ENCODE measurements around the gene IFITM2.

Gene IFITM2

GRCh38 chr11:293271-293851 lies 14.3 kb upstream of the IFITM2 start:
- Mint-ChIP-seq H3K4me1 (ENCODE audit: low read depth in 2 of 2) (peaks cover 32 to 34% of the 10 kb centered on the region in 2 donors), H3K4me3 (no peak overlapping the region), H3K27me3 (no peaks in the 10 kb centered on the region), H3K9me3 (no peaks in the 10 kb centered on the region), H3K27ac (no peak overlapping the region), H3K36me3 (ENCODE audit: insufficient read depth) (peaks cover 40% of the 10 kb centered on the region)
- DNase-seq (no peak), ATAC-seq (replicated peaks) (no peak)

GRCh38 chr11:293852-294661 lies 13.6 kb upstream of the IFITM2 start:
- ATAC-seq (replicated peaks) (no peak), DNase-seq (no peak)
- no peaks in the 10 kb centered on the region for H3K27me3 Mint-ChIP-seq
- H3K9me3 Mint-ChIP-seq: no peaks in the 10 kb centered on the region
- H3K4me3 Mint-ChIP-seq: no peak overlapping the region
- peaks cover 40% of the 10 kb centered on the region for H3K36me3 Mint-ChIP-seq (ENCODE audit: insufficient read depth)
- H3K4me1 Mint-ChIP-seq (ENCODE audit: low read depth in 2 of 2): peaks cover 32 to 34% of the 10 kb centered on the region in 2 donors
- peak overlapping the region in 1 of 2 donors; percentile 29 for H3K27ac Mint-ChIP-seq

DNA sequence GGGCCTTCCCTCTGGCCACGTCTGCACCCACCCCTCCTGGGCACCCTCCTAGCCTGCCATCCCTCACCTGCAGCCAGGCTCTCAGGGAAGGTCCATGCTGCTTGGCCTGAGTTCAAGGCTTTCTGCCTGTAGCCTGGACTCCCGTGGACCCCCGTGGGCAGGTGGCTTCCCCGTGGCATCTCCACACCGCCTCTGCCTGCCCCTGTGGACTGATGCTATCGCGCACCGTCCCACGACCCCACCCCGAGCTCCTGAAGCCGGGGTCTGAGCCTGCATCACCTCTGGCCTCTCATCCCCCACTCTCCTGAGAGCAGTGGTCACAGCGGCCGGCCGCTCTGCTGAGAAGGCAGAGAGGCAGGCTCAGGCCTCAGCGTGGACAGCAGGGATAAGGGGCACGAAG lies 12.8 kb upstream of the IFITM2 start:
- ATAC-seq (replicated peaks): no peak
- Mint-ChIP-seq H3K27ac (peak overlapping the region in 1 of 2 donors; percentile 29), H3K4me3 (no peak overlapping the region), H3K36me3 (ENCODE audit: insufficient read depth) (peaks cover 35% of the 10 kb centered on the region), H3K9me3 (no peaks in the 10 kb centered on the region), H3K4me1 (ENCODE audit: low read depth in 2 of 2) (peaks cover 28 to 29% of the 10 kb centered on the region in 2 donors), H3K27me3 (no peaks in the 10 kb centered on the region)
- DNase-seq: no peak

DNA sequence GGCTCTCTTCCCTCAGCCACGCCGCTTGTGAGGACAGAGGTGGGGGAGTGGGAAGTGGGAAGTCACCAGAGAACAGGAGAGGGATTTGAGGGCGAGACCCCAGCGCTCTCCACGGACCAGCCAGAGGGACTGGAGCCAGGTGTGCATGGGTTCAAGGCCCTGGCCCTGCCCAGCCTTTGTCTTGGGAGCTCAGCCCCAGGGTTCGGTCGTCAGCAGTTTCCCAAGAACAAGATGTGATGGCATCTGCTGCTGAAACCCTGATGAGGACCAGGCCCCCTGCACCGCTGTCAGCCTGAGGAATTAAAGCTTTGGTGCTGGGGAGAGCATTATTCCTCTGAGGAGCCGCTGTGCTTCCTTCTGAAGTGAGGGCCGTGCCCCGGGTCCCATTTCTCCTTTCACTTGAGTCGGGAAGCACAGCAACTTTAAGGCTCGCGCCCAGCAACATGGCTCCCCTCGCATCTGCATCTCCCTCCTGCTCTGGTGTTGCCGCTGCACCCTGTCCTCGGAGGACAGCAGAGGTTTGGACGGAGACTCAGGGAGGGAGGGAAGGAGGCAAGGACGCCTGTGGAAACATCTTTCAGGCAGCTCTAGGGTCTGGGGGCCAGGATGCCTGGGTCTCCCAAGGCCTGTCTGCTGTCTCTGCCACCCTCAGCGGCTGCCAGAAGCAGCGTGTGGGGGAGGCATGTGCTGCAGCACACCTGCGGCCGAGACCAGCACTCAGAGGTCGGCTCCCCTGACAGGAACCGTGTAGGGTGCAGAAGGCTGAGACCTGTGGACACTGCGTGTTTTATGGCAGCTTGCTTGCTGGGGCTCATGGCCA lies 12.1 kb upstream of the IFITM2 start:
- Mint-ChIP-seq H3K4me3 (no peak overlapping the region), H3K36me3 (ENCODE audit: insufficient read depth) (peaks cover 27% of the 10 kb centered on the region), H3K27ac (no peak overlapping the region), H3K9me3 (no peaks in the 10 kb centered on the region), H3K4me1 (ENCODE audit: low read depth in 2 of 2) (peaks cover 21 to 25% of the 10 kb centered on the region in 2 donors), H3K27me3 (peaks cover 2 to 4% of the 10 kb centered on the region in 2 donors)
- DNase-seq (no peak), ATAC-seq (replicated peaks) (no peak)

GRCh38 chr11:296171-297050 lies 11.2 kb upstream of the IFITM2 start:
- peak overlapping the region in 1 of 2 donors; percentile 53 for H3K4me3 Mint-ChIP-seq
- DNase-seq (no peak), ATAC-seq (replicated peaks) (no peak)
- peaks cover 4 to 8% of the 10 kb centered on the region in 2 donors for H3K27me3 Mint-ChIP-seq
- H3K27ac Mint-ChIP-seq: no peak overlapping the region
- H3K9me3 Mint-ChIP-seq: no peaks in the 10 kb centered on the region
- H3K36me3 Mint-ChIP-seq (ENCODE audit: insufficient read depth): peaks cover 24% of the 10 kb centered on the region
- peaks cover 13 to 18% of the 10 kb centered on the region in 2 donors for H3K4me1 Mint-ChIP-seq (ENCODE audit: low read depth in 2 of 2)

DNA sequence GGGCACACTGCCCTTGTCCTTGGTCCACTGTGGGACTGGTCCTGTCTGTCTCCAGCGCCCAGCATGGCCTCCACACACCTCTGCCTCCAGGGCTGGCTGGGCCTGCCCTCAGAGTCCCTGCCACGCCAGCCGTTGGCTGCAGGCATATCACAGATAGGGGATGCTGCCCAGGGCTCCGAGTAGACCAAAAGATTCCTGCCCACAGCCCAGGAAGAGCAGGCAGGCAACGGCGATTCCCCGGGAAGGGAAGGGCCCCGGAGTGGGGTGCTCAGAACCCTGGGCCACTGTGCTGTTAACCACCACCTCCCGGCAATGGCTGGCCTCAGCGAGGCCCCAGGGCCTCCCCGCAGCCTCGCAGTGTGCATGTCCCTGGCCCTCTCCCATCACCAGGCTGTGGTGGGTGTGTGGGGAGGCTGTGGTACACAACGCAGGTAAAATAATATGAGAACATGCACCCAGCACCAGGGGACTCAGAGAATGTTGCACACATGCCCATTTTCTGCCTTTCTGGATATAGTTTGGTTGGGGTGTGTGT lies 10.5 kb upstream of the IFITM2 start:
- peaks cover 12 to 16% of the 10 kb centered on the region in 2 donors for H3K4me1 Mint-ChIP-seq (ENCODE audit: low read depth in 2 of 2)
- peak; percentile 50 for ATAC-seq (replicated peaks)
- H3K27ac Mint-ChIP-seq: peak overlapping the region; percentile 57 to 83
- no peaks in the 10 kb centered on the region for H3K9me3 Mint-ChIP-seq
- H3K4me3 Mint-ChIP-seq: peak overlapping the region; percentile 53
- peaks cover 19% of the 10 kb centered on the region for H3K36me3 Mint-ChIP-seq (ENCODE audit: insufficient read depth)
- peaks cover 4 to 8% of the 10 kb centered on the region in 2 donors for H3K27me3 Mint-ChIP-seq
- DNase-seq: no peak

DNA sequence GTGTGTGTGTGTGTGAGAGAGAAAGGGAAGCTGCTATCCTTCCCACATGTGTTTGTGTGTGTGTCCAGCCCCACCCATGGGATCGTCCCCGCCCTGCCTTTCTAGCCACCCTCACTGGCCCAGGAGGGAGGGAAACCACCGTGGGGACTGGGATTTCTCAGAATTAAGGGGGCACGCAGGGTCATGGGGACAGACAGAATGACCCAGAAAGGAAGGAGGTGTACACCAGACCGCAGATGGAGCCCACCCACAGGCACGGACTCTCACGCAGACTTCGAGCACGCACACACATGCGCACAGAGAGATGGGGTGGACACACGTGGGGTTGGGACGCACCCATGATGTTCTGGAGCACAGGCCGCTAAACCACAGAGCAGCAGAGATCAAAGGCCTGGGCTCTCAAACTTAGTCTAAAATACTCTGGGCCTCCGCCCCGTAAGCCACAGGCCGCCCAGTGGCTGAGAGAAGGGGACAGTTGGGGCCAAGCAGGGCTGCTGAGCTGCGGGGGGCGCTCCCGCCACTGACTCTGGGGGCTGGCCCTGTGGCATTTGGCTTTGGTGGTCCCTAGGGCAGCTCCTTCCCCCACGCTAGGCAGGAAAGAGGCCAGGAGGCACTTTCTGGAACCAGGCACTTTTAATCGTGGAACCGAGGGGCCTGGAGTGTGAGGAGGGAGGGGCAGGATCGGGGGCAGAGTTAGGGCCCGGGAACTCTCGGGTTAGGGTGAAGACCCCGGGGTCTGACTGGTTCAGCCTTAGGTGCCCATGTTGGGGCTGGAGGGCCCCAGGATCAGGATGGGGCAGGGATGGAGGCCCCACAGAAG lies 9.8 kb upstream of the IFITM2 start:
- ATAC-seq (replicated peaks) (peak; percentile 79), DNase-seq (no peak)
- H3K27ac Mint-ChIP-seq: peak overlapping the region; percentile 57 to 83
- no peaks in the 10 kb centered on the region for H3K9me3 Mint-ChIP-seq
- H3K4me1 Mint-ChIP-seq (ENCODE audit: low read depth in 2 of 2): peaks cover 12 to 19% of the 10 kb centered on the region in 2 donors
- peaks cover 4 to 8% of the 10 kb centered on the region in 2 donors for H3K27me3 Mint-ChIP-seq
- peaks cover 18% of the 10 kb centered on the region for H3K36me3 Mint-ChIP-seq (ENCODE audit: insufficient read depth)
- peak overlapping the region; percentile 53 for H3K4me3 Mint-ChIP-seq

DNA sequence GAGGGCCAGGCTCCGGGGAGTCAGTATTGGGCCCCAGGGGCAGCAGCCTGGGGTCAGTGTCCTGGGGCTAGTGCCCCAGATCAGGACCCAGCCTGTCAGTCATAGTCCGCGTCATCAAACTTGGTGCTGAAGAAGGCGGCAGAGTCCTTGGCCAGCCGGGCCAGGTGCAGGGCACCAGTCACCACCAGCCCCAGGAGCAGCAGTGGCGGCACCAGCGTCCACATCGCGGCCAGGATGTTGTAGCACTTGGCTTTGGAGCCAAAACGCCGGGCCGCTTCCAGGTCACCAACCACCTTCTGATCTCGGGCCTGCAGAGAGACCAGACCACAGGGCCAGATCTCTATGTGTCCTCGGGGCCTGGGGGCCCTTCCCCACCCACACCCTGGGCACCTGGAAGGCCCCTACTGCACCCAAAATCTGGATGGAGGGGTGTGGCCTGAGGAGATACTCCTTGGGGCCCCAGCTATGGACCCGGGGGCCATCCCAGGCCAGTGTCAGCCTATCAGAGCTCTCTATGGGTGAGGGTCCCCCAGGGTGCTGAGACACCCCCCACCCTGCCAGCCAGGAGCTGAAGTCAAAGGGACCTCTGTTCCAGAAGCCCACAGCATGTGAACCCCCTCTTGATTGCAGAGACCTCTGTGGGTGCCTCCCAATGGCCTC lies 9.1 kb upstream of the IFITM2 start:
- DNase-seq (no peak), ATAC-seq (replicated peaks) (no peak)
- Mint-ChIP-seq H3K36me3 (ENCODE audit: insufficient read depth) (peaks cover 19% of the 10 kb centered on the region), H3K4me3 (no peak overlapping the region), H3K27ac (peak overlapping the region in 1 of 2 donors; percentile 83), H3K4me1 (ENCODE audit: low read depth in 2 of 2) (peaks cover 12 to 21% of the 10 kb centered on the region in 2 donors), H3K9me3 (no peaks in the 10 kb centered on the region), H3K27me3 (peaks cover 4 to 8% of the 10 kb centered on the region in 2 donors)

DNA sequence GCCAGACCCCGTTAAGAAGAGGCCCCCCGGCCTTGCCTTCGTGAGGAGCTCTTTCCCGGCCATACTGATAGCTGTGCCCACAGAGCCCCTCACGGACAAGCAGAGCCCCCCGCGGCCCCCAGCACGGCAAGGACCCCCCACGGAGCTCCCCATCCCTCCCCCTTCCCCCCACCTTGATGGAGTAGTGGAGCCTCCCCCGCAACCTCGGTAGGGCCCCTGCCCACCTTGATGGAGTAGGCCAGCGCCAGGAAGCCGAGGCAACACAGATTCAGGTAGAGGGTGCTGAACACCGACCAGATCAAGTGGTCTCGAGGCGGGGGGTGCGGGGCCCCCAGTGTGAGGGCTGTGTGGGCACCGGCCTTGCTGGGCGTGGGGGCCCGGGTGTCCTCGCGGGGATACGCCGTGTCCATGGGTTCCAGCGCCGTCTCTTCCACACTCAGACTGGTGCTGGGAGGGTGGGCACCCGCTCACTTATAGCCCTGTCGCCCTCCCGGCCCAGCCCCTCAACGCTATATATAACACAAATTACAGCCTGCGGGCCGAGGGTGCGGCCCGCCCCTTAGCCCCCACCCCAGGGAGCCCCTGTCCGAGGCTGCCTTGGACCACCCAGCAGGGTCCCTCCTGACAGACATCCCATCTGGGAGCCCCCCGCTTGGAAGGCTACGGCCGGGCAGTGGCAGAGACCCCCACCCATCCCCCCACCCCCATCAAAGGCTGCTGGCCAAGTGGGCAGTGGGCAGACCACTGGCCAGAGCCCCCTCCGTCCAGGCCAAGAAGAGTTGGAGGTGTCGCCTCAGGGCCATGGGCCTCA lies 8.3 kb upstream of the IFITM2 start, which contains the start of gene IFITM5:
TSS of gene IFITM5 (minus strand) at position 446 of the 811 bp plus-strand sequence. CDS start at position 410, 36 bp downstream.
- ATAC-seq (replicated peaks) (no peak), DNase-seq (no peak)
- H3K9me3 Mint-ChIP-seq: no peaks in the 10 kb centered on the region
- peaks cover 12% of the 10 kb centered on the region for H3K36me3 Mint-ChIP-seq (ENCODE audit: insufficient read depth)
- peaks cover 4 to 8% of the 10 kb centered on the region in 2 donors for H3K27me3 Mint-ChIP-seq
- no peak within 1 kb of the TSS for H3K27ac Mint-ChIP-seq
- H3K4me3 Mint-ChIP-seq: no peak within 1 kb of the TSS
- H3K4me1 Mint-ChIP-seq (ENCODE audit: low read depth in 2 of 2): peaks cover 12 to 21% of the 10 kb centered on the region in 2 donors

GRCh38 chr11:299951-300735 lies 7.5 kb upstream of the IFITM2 start:
- Mint-ChIP-seq H3K27ac (no peak overlapping the region), H3K9me3 (no peaks in the 10 kb centered on the region), H3K4me1 (ENCODE audit: low read depth in 2 of 2) (peaks cover 12 to 23% of the 10 kb centered on the region in 2 donors), H3K4me3 (no peak overlapping the region), H3K36me3 (ENCODE audit: insufficient read depth) (peaks cover 20% of the 10 kb centered on the region), H3K27me3 (peaks cover 4 to 8% of the 10 kb centered on the region in 2 donors)
- ATAC-seq (replicated peaks) (no peak), DNase-seq (no peak)

Measured in effector memory CD8-positive, alpha-beta T cell (primary cell).